Endometrium (tissue), 2 donors: ENCODE measurements around the gene CDSN.

Experiments
- FAIRE-seq: peaks from 2 replicates; lab custom pipeline; 2012; peaks lifted over from hg19 to GRCh38; lab: Jason Lieb, UNC
- donor health status: control.
- donor health status: control.

CDSN gene

DNA sequence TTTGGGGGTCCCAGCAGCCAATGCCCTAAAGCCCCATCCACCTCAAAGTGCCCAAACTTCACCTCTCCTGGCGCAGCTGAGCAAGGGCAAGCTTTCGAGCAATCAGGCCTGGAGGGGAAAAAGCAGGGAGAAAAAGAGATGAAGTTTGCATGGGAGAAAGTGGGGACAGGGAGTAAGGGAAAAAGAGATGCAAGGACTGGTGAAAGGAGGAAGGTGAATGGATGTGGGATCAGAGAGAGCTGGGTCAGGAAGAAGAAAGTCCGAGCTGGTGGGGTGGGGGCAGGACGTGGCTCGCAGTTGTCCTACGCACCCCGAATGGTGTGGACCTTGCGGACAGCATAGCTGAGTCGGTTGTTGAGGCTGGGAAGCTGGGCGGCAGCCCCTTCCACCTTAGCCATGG lies 25.1 kb upstream of the CDSN start:
- no peak for FAIRE-seq

DNA sequence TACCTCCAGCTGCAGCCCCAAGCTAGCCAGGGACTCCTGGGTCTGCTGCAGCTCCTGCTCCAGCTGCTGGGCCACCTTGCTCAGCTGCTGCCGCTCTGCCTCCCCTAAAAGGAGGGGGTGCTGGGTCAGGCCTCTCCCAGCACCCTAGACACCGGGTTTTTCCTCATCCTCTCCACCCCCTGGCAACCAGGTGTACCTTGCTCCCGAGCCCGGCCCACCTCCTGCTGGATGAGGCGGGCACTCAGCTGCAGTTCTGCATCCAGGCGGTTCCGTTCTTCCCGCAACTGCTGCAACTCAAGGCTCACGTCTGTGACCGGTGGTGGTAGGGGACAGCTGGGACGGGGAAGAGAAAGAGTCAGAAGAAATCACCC lies 24.7 kb upstream of the CDSN start:
- no peak for FAIRE-seq

DNA sequence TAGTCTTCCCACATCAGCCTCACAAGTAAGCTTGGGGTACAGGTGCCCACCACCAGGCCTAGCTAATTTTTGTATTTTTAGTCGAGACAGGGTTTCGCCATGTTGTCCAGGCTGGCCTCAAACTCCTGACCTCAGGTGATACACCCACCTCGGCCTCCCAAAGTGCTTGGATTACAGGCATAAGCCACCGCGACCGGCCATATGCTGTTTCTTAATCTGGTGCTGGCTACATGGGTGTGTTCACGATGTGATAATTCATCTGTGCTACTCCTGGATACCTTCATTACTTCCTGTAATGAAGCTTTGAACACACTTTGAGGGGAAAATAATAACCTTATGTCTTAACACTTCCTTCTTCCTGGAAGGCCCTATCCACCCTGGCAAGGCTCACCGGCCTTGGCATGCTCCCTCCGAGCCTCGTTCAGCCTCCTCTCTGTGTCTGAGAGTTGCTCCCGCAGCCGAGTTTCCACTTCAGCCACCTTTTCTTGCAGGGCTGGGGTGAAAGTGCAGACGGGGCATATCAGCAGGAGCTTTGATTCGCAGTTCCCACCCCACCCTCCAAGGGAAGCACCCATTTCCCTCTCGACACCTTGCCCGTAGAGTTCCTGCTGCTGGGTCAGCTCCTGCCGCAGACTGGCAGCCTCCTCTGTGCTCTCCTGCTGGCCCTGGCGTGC lies 24.2 kb upstream of the CDSN start:
- no peak for FAIRE-seq

DNA sequence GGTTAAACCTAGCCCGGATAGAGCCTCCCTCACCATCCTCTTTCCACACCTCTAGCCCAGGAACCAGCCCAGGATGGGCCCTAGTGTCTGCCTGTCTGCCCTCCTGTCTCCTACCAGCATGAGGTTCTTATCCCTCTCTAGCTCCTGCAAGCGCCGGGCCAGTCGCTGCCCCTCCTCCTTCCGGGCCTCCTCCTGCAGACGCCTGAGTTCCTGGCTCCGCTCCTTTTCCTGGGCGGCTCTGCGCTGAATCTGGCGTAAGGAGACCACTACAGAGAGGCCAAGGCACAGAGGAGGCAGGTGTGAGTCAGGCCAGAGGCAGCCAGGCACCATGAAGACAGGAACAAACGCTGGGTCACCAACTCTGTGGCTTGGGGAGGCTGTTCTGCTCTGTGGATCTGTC lies 22.9 kb upstream of the CDSN start:
- FAIRE-seq = no peak

DNA sequence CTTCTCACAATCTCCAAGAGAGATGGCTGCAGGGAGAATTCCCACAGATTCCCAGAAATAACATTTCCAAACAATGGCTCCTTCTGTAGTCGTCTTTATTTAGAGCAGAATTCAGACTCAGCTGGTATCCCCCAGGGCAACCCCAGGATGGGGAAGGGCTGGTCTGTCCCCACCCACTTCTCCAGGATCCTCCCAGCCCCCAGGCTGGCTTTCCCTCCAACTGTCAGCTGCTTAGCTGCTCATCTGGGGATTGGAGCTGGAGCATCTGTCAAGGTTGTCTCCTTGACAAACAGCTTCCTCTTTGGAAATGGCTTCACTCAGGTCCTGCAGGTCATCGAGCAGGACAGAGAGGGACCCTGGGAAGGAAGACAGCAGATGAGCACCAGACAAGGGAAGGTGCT lies 22.1 kb upstream of the CDSN start:
- no peak for FAIRE-seq

DNA sequence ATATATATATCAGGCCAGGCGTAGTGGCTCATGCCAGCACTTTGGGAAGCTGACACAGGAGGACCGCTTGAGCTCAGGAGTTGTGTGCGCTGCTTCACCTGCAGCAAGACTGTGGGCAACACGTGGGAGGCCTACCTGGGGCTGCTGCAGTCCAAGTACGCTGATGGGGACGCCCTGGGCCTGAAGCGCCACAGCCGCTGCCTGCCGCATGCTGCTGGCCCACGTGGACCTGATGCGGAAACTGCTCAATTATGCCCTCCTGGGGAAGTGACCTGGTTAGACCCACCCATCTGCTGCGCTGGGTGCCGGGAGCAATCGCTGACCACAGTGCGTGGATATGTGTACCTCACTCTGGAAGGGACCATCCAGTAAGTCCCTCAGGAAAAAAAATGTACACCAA lies 20.4 kb upstream of the CDSN start:
- FAIRE-seq = no peak

DNA sequence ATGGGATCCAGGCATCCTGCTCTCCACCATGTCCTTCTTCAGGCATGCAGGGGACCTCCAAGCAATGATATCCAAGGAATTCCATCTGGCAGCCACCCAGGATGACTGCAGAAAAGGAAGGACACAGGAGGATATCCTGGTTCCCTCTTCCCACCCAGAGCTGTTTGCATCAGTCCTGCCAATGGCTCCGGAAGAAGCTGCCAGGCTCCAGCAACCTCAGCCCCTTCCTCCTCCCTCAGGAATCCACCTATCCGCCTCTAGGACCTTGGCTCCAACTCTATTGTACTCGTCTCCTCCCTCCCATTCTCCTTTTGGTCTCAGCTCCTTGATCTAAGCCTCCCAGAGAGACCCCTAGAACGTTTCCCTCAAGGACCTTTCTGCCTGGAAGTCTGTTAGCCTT lies 19.4 kb upstream of the CDSN start:
- FAIRE-seq = no peak

DNA sequence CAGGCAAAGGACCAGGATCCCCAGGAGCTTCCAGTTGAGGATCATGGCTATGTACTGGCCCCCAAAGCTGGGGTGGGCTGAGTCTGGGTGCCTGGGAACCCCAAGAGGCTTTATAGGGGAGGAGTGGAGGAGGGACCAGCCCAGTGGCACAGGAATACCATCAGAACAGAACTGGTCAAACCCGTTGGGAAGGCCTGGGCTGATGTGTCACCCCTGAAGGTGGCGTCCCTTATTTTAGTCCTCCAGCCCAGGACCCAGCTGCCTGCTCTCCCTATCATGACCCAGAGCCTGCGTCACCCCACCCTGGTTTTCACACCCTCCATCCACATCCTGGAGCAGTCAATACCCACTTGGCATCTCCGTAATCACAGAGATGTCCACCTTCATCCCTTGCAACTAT lies 18.7 kb upstream of the CDSN start, which contains the start of gene PSORS1C2:
Gene PSORS1C2 (minus strand): TSS at position 85 of the 400 bp plus-strand sequence. CDS start 40 bp downstream, at position 45.
- FAIRE-seq = no peak

DNA sequence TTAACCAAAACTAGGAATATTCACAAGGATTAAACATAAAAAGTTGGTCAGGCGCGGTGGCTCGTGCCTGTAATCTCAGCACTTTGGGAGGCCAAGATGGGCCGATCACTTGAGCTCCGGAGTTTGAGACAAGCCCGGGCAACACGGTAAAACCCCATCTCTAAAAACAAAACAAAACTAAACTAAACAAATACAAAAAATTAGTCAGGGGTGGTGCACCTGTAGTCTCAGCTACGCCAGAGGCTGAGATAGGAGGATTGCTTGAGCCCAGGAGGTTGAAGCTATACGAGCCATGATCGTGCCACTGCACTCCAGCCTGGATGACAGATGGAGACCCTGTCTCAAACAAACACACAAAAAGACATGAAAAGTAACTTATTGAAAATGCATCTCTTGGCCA lies 15.5 kb upstream of the CDSN start:
- FAIRE-seq = no peak

DNA sequence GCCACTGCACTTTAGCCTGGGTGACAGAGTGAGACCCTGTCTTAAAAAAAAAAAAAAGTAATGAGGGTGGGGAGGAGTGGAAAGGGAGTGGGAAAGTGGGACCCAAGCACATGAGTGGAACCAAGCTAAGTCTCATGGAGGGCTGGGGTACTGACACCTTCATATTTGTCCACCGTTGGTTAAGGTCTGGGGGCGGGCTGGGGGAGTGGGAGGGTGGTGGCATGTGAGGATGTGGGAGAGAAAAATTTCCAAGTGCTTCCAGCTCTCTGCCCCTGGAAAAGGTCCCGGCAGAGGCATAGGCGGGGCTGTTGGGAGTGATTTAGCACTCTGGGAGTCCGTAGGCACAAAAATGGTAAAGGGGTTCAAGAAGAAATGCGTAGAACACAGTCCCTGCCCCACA lies 12.6 kb upstream of the CDSN start:
- FAIRE-seq = no peak

DNA sequence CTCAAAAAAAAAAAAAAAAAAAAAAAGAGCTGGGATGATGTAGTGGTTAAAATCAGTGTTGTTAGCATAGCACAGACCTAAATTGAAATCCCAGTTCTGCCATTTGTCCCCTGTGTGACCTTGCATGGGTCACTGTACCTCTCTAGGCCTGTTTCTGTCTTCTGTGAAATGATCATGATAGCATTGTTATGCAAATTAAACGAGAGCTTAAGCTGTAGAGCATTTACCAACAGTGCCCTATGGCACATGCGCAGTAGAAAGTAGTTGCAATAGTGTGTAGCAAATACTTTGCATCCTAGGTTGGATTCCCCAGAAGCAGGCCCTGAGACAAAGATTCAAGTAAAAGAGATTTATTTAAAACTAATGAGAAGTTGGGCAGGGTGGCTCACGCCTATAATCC lies 11.3 kb upstream of the CDSN start:
- no peak for FAIRE-seq

DNA sequence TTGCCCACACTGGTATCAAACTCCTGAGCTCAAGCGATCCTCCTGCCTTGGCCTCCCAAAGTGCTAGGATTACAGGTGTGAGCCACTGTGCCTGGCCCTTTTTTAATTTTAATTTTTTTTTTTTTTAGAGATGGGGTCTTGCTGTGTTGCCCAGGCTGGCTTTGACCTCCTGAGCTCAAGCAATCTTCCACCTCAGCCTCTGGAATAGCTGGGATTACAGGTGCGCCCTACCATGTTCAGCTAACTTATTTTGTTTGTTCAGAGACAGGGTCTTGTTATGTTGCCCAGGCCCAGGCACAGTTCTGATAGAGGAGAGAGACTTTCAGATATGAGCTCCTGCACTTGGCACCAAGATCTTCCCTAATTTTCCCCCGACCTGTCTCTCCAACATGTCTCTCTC lies 10.5 kb upstream of the CDSN start:
- FAIRE-seq = no peak

DNA sequence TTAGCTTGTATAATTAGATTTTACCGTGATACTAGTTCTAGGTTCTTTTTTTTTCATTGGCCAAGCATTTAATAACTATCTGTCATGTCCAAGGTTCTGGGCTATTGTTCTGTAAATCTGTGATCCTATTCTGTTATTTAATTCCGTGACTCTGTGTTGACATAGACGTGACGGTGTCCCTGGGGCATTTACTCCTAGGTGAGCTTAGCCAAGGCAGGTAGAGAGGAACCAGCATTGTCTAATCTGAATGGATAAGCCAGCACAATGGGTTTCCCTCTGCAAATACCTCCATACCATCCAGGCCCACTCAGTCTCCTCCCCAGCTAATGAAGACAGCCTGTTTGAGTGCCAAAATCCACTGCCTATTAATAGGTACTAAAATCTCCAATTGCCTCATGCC lies 8.9 kb upstream of the CDSN start:
- FAIRE-seq = no peak

DNA sequence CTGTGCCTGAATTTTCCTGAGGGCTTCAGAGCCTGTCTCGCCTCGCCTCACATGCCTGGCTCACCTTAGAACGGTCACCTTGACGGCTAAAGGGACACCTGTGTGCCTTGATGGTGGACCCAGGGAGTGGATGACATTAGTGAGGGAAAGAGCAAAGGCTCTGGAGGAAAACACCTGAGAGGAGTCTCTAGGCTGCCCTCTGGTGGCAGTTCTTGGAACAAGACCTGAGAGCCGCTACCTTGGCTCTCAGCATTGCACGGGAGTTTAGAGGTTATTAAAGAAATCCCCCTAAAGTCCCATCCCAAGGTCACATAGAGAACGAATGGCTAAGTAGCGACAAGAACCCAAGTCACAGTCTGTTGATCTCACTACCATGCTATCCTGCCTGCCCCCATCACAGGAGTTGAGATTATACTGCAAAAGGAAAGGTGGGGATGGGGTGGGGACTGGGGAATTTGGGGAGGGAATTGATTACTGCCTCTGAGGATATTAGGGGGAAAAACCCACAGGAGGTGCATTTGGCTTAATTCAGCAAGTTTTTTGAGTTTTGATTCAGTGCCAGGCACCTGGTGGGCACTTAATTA lies 7.9 kb upstream of the CDSN start:
- FAIRE-seq = no peak

DNA sequence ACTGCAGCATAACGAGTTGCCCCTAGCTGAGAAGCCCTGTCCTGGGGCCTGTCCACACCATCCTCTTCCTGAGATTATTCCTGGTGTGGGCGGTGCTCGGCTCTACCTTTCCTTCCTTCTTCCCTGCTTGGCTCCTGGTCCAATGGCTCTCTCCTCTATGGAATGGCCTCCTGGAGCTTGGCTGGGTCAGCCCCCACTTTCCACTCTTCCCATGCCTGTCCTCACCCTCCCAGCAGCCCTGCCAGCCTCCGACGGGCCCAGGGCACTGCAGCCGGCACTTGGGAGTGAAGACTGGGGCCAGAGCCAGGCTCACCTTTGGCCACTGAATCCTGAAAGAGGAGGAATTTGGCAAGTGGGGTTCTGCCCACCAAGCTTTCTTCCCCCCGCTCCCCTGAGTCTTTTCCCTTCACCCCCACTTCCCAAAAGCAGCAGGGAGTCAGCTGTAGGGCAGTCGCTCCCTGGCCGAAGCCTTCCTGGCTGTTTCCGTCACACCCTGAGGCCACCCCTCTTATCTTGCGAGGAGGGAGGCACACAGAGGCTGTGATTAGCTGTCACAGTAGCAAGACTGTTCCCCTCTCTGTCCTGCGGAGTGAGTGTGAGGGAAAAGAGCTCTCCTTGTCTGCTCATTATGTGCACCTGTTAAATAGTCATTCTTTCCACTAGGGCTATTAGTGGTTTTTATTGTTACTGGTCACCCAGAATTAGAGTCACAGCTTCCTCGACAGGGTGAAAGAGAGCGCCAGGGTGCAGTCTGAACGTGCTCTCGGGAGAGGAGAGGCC lies 6.3 kb upstream of the CDSN start:
- no peak for FAIRE-seq

DNA sequence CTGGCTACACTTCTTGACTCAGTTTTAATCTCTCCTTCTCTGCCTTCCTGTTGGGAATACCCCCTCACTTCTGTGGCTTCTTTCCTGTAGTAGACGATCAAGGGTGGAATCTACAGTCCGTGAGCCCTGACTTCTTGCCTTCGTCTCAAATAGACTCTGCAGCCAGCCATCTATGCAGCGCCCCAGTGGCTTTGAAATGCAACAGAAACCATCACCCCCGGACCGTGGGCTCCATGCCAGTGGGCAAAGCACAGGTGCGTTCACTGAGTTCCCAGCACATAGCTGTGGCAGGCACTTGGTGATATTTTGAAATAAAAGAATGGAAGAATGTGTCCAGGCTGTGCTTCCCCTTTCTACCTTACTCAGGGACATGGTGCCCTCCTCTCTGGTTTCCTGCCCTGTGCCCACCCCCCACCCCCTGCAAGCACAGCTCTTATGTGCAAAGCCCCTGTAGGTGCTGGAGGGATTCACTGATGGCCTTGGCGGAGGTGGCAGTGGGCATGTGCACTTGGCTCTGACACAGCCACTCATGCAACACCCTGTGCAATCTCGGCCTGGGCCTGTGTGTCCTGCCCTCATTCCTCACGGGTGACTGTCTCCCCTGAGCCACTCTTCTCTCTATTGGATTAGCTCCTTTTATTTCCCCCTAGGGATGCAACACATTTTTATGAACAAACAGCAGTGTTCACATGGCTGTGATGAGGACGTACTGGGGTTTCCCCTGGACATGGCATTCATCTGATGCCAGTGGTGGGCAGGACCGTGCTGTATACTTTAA lies 5.5 kb upstream of the CDSN start:
- no peak for FAIRE-seq

DNA sequence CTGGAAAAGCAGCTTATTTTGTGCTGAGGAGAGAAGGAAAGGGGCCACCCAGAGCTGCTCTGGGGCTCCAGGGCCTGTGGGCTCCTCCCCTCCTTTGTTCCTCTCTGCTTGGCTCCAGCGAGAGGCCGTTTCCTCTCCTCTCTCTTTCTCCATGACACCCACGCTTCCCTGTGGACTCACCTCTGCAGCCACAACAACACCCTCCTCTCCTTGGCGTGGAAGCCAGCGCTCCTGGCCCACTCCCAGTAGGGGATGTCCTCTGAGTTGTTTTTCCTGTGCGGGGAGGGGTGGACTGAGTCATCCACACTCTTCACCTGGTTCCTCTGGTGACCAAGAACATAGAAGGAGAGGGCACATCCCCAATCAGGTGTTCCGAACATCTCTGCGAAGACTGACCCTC lies 4.9 kb upstream of the CDSN start:
- no peak for FAIRE-seq

DNA sequence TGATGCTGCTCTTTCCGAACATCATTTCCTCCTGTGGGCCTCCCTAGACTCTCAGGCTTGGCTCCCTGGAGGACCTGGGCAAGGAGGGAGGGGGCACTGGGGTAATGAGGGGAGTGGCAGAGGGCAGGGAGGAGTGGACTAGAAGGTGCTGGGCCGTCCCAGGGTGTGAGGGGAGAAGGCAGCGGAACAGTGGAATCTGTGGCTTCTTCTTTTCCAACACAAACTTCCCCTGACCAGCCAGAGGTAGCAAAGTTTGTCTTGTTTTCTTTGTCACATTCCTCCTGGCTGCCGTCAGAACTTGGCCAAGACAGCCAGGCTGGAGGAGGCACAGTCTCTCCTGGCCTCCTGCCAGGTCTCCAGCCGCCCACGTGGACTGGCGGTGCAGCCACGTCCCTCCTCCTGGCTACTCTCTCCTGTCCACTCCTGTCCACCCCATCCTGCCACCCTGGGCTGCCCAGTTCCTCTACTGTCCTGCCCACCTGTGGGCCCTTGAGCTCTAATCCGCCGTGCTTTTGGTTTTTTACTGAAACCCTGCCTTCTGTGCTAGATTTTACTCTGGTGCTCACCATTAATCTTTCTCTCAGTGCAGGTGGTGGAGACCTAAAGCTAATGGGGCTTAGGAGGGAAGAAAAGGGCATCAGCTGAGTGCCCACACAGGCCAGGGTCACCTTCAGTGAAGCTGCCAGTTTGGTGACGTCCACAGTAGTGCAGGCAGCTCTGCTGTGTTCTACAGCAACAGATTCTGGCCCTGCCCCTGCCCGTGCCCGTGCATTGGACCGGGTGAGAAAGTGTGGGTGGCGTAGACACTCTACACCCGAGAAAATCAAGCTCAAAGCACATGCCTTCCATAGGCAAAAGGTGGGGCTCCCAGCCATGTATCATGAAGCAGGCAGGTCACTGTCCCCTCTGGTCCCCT lies 2.8 kb upstream of the CDSN start:
- no peak for FAIRE-seq

DNA sequence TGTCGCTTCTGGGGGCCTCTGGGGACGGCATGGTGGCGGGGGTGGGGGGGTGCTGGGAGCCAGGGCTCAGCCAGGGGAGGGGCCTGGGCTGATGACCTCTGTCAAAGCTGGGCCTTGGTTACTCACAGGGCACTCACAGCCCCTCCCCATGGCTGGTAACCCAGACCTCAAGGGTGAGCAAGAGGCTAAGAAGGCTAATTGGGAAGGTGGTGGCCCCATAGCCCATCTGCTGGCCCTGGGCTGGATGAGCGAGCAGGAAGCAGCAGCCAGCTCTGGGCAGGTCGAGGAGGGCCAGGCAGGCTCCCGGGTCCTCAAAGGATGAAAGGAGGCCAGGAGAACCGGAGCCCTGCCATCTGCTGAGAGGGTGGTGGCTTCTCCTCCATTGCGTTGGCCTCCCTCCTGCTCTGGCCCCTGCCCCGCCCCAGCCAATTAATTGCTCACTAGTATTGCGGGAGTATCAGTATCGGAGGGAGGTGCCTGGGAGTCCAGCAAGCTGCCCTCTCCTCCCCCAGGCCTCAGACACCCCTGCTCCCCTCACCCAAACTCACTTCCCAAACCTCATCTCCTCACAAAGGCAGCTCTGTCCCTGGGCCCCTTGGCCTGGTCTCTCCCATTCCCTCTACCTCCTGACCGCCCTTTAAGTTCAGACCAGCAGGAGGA lies 1.0 kb upstream of the CDSN start:
- FAIRE-seq = no peak

DNA sequence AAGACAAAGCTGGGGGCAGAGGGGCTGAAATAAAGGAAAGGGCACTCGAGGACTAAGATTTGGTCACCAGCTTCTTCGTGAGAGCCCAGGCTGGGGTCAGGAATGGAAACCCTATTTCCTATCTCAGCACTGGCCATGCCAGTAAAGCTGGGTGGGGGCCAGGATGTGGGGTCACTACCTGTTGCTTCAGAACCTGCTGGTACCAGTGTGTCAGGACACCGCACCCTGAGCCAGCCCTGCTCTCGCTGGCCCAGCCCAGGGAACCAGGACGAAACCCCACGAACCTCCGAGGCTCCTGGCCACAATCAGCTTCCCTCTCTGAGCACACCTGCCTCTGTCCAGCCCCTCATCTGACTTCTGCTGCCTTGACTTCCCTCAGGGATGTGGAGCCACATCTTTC lies 2.1 kb downstream of the CDSN start:
- no peak for FAIRE-seq
